Left ventricle myocardium inferior (tissue), 1 donor: ENCODE measurements around the gene REC114. TPM values are rescaled to one million over a fixed set of nuclear protein-coding genes. Genes with fewer than 3 reads are reported as not detected.
A peak's percentile ranks its signal among the peaks of the same experiment; 100 is the strongest.

Experiments
- DNase-seq: peaks from one replicate; pipeline ENCODE4 v3.0.0-alpha.2; 2020
- H3K27ac ChIP-seq: fragments of 200-600 bp; replicated peaks from 2 replicates; pipeline ENCODE4 v1.8.0; 2021
- H3K27me3 ChIP-seq: fragments of 200-600 bp; 2 replicates; pipeline ENCODE4 v1.8.0; 2021; ENCODE audit warnings: low read depth
- H3K36me3 ChIP-seq: fragments of 200-600 bp; 2 replicates; pipeline ENCODE4 v1.8.0; 2021
- H3K4me1 ChIP-seq: fragments of 200-600 bp; 2 replicates; pipeline ENCODE4 v1.8.0; 2021
- H3K4me3 ChIP-seq: fragments of 200-600 bp; 2 replicates; pipeline ENCODE4 v1.8.0; 2021; ENCODE audit warnings: mild to moderate bottlenecking, moderate library complexity
- H3K9me3 ChIP-seq: fragments of 200-600 bp; replicated peaks from 2 replicates; pipeline ENCODE4 v1.8.0; 2021
- intact Hi-C: fragments of 100-400 bp; cut with micrococcal nuclease; formaldehyde crosslinking; loops from one replicate; pipeline ENCODE4 v1.11.0; 2022
- total RNA-seq: library from RNA; stranded (reverse); fragmentation: NEBNext Ultra II Directional; extraction: Animal tissue kit (Norgen Biotek cat#: 25700); gene quantifications from one replicate; pipeline ENCODE4 v1.2.1, GENCODE V29; 2021
- TF ChIP-seq, protein P1 (sequence below): fragments of 200-600 bp; IDR thresholded peaks from 2 replicates; pipeline ENCODE4 v1.8.0; 2021; ENCODE audit warnings: antibody characterized with exemption, mild to moderate bottlenecking, borderline replicate concordance
- donor health status: DM: no; HTN: yes; CAD: no; lungs with severe emphysema.

REC114 gene
- total RNA-seq, 1 donor from 2014 or later = 1.4 TPM

DNA sequence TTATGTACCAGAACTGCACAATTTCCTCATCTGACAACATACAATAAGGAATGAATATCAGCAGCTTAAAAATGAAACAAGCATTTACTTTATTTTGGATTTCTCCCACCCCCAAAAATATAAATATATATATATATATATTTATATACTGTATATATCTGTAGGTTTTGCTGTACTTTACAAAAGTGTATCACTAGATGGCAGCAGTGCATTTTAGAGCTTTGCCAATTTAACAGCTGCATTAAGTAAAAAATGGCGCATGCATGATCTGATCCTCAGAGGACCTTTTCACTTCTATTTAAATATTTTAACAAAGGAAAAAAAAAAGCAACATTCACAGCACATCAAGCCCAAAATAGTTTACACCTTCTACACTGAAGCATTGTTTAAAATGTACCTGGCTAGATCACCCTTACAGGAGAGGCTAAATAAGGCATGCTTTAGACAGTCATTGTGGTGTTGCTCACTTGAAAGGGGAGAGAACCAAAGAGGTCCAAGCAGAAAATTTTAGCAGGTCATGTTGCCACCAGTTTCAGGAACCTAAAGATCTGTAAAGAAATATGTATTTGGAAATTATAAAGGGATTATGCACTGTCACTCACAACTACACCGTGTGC, 117.6 kb downstream of the REC114 start:
- TF ChIP-seq, protein P1, sequence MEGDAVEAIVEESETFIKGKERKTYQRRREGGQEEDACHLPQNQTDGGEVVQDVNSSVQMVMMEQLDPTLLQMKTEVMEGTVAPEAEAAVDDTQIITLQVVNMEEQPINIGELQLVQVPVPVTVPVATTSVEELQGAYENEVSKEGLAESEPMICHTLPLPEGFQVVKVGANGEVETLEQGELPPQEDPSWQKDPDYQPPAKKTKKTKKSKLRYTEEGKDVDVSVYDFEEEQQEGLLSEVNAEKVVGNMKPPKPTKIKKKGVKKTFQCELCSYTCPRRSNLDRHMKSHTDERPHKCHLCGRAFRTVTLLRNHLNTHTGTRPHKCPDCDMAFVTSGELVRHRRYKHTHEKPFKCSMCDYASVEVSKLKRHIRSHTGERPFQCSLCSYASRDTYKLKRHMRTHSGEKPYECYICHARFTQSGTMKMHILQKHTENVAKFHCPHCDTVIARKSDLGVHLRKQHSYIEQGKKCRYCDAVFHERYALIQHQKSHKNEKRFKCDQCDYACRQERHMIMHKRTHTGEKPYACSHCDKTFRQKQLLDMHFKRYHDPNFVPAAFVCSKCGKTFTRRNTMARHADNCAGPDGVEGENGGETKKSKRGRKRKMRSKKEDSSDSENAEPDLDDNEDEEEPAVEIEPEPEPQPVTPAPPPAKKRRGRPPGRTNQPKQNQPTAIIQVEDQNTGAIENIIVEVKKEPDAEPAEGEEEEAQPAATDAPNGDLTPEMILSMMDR = peak; percentile 66
- Histone ChIP-seq H3K4me3 (no peak overlapping the region), H3K36me3 (peaks cover 86% of the 10 kb centered on the region), H3K27me3 (no peaks in the 10 kb centered on the region), H3K9me3 (no peaks in the 10 kb centered on the region), H3K27ac (no peak overlapping the region), H3K4me1 (peaks cover 13% of the 10 kb centered on the region)
- intact Hi-C loops = loop anchor here (5.0 kb wide), 1 partner anchor 77 kb away; no protein-coding TSS in a partner anchor
- no peak for DNase-seq

DNA sequence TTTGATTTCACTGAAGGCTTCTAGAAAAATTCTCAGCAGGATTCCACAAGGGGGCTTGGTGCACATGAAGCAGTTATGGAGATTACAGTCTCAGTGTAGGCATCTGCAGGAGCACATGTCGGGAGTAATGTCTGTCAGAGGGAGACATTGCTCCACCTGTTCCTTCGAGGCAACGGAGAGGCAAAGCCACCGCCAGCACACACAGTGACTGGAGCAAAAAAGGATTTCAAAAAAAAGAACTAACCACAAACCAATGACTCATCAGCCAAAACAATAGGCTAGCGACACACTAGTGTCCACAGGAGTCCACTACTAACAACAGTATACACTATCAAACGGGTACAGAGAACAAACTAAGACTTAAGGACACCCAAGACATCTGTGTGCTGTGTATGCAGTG, 121.3 kb downstream of the REC114 start:
- H3K36me3 ChIP-seq = peaks cover 83% of the 10 kb centered on the region
- DNase-seq = no peak
- H3K9me3 ChIP-seq = no peaks in the 10 kb centered on the region
- H3K4me3 ChIP-seq = no peak overlapping the region
- TF ChIP-seq, protein P1 = no peak
- H3K4me1 ChIP-seq = peaks cover 13% of the 10 kb centered on the region
- intact Hi-C loops = loop anchor here (5.0 kb wide), 1 partner anchor 73 kb away; no protein-coding TSS in a partner anchor
- H3K27ac ChIP-seq = no peak overlapping the region
- H3K27me3 ChIP-seq = no peaks in the 10 kb centered on the region

DNA sequence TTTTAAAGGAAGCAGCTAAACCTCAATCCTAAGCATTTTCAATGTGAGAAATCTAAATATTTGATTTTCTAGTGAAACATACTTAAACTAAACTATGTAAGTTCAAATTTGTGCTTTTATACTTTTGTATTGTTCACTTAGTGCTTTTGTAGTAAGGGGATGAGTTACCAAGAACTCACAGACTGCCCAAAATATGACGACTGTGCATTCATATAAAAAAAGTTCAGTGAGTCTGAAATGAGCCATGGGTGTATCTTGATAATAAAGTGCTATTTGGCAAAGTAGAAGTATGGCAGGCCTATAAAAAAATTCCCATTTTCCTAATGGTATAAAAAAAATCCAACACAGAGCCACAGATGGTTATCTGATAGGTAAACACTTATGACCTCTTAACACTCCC, 124.1 kb downstream of the REC114 start:
- H3K4me3 ChIP-seq = no peak overlapping the region
- DNase-seq = no peak
- H3K4me1 ChIP-seq = peaks cover 13% of the 10 kb centered on the region
- peaks cover 88% of the 10 kb centered on the region for H3K36me3 ChIP-seq
- no peak overlapping the region for H3K27ac ChIP-seq
- no peaks in the 10 kb centered on the region for H3K27me3 ChIP-seq
- TF ChIP-seq, protein P1 = no peak
- intact Hi-C loops = no loop called here
- no peaks in the 10 kb centered on the region for H3K9me3 ChIP-seq

DNA sequence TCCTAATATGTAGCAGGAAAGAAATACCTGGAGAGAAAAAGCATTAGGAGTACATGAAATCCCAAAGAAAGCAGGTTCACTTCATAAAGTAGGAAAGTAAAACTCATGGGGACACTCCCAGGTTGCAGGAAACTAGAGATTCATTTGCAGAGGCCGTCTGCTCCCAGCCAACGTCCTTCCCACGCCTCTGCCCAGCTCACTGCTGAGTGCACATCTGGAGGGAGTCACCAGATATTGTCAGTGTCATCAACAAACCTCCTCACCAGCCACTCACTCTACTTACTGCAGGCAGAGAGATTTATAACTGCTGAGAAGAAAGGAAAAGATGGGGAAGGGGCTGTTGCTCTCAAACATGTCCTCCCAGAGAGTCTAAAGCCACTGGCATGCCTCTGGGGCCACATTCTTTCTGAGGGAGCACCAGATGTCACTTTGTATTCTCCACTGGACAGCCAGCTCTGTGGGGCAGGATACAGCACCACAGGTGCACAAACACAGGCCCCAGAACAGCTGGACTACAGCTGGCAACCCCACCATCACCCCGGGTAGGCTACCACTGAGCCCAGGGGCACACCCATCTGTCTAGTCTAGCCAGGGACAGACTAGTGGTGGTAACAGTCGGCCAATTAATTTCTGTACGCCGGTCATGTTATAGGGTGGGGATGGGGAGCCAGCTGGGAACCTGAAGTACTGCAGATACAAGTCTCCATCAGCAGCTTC, 125.8 kb downstream of the REC114 start:
- Histone ChIP-seq H3K27me3 (no peaks in the 10 kb centered on the region), H3K4me1 (peaks cover 28% of the 10 kb centered on the region), H3K9me3 (no peaks in the 10 kb centered on the region), H3K4me3 (no peak overlapping the region), H3K36me3 (peaks cover 83% of the 10 kb centered on the region), H3K27ac (no peak overlapping the region)
- TF ChIP-seq, protein P1 = no peak
- intact Hi-C loops = no loop called here
- DNase-seq = no peak

DNA sequence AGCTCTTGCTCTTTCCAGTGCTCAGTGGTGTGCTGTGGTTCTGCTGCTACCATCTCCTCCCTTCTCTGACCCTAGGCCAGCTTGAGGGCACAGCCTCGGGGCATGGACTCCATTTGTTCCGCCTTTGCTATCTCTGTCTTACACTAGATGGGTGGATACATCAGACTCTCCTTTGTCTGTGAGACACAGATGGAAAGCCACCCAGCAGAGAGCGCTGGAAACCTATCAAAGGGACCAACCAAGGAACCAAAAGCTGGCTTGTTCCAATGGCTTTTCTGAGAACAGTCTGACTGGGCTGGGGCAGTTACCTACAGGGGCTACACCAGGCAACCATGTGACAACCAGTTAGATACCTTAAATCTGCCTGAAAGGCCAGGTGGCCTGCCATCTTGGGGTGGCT, 126.4 kb downstream of the REC114 start:
- Histone ChIP-seq H3K4me1 (peaks cover 30% of the 10 kb centered on the region), H3K27ac (no peak overlapping the region)
- intact Hi-C loops = no loop called here

More for the DNA sequence above, 126.4 kb downstream of the REC114 start:
- no peaks in the 10 kb centered on the region for H3K27me3 ChIP-seq
- no peaks in the 10 kb centered on the region for H3K9me3 ChIP-seq
- TF ChIP-seq, protein P1 = no peak
- H3K36me3 ChIP-seq = peaks cover 79% of the 10 kb centered on the region
- DNase-seq = no peak
- no peak overlapping the region for H3K4me3 ChIP-seq
